ENCODE results near the gene RSU1. TPM values are rescaled to one million over a fixed set of nuclear protein-coding genes. Genes with fewer than 3 reads are reported as not detected.
A peak's percentile ranks its signal among the peaks of the same experiment; 100 is the strongest.

The RSU1 gene
- total RNA-seq, 1 donor: 155 TPM

DNA sequence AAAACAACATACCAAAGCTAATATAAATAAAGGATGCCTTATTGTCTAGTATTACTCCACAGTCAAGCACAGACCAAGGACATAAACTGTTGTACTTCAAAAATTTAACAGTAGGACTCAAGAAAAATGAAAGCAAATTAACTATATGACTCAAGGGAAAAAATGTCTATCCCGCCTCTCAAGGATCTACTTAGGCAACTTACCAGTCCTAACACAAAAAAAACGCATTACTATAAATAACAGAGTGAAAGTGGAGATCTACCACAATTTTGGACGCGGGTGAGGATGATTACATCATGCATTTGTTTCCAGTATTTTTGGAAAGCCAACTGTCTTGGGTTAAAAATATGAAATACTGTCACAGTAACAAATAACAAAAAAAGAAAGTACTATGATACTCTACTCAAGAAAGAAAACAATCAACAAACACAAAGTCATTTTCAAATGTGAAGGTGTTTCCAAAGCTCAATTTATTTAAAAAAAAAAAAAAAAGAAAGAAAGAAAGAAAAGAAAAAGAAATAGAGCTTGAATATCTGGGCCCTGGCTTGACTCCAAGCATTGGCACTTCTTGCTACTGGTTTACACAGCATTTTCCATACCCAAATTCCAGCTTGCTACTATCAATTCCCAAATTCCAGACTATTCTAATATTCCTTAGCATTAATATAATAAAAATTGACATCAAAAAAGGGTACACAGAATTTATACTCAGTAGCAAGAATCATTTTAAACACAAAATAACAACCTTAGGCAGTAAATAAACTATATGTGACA is 99.4 kb downstream of the RSU1 start:
- TF ChIP-seq, protein P1, sequence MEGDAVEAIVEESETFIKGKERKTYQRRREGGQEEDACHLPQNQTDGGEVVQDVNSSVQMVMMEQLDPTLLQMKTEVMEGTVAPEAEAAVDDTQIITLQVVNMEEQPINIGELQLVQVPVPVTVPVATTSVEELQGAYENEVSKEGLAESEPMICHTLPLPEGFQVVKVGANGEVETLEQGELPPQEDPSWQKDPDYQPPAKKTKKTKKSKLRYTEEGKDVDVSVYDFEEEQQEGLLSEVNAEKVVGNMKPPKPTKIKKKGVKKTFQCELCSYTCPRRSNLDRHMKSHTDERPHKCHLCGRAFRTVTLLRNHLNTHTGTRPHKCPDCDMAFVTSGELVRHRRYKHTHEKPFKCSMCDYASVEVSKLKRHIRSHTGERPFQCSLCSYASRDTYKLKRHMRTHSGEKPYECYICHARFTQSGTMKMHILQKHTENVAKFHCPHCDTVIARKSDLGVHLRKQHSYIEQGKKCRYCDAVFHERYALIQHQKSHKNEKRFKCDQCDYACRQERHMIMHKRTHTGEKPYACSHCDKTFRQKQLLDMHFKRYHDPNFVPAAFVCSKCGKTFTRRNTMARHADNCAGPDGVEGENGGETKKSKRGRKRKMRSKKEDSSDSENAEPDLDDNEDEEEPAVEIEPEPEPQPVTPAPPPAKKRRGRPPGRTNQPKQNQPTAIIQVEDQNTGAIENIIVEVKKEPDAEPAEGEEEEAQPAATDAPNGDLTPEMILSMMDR (IDR thresholded peaks at IDR 0.05; ENCODE audit: insufficient read depth, low read length): no peak
- DNase-seq (ENCODE audit: low read depth): peak; percentile 90
- H3K4me3 ChIP-seq (ENCODE audit: low read depth, low read length): peak overlapping the region; percentile 4

DNA sequence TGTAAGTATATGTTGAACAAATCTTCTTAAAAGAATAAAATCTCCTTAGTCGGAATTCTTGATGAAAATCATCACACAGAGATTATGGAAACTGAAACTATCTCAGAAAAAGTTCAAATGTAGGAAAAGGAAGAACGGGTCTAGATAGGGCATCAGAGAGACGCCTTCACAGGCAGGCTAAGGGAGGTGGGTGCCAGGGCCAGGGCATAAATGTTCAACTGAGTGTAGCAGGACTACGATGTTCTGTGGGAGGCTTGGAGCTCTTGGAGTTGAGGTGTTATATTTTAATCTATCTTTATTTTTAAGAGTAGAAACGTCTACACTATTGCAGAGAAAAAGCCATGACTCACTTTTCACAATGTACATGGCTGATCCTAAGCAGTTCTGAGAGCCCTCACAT is 101.2 kb downstream of the RSU1 start:
- no peak for DNase-seq (ENCODE audit: low read depth)
- TF ChIP-seq, protein P1 (IDR thresholded peaks at IDR 0.05; ENCODE audit: insufficient read depth, low read length): no peak
- no peak overlapping the region for H3K4me3 ChIP-seq (ENCODE audit: low read depth, low read length)

DNA sequence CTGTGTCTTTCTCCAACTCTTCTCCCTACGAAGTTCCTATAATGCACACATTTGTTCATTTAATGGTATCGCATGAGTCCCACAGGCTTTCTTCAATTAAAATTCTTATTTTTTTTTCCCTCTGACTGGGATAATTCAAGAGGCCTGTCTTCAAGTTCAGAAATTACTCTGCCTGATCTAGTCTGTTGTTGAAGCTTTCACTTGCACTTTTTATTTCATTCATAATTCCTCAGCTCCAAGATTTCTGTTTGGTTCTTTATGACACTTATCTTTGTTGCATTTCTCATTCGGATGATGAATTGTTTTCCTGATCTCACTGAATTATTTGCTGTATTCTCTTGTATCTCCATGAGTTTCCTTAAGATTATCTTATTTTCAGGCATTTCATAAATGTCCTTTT is 103.9 kb downstream of the RSU1 start:
- TF ChIP-seq, protein P1 (IDR thresholded peaks at IDR 0.05; ENCODE audit: insufficient read depth, low read length): no peak
- DNase-seq (ENCODE audit: low read depth): no peak
- H3K4me3 ChIP-seq (ENCODE audit: low read depth, low read length): no peak overlapping the region

DNA sequence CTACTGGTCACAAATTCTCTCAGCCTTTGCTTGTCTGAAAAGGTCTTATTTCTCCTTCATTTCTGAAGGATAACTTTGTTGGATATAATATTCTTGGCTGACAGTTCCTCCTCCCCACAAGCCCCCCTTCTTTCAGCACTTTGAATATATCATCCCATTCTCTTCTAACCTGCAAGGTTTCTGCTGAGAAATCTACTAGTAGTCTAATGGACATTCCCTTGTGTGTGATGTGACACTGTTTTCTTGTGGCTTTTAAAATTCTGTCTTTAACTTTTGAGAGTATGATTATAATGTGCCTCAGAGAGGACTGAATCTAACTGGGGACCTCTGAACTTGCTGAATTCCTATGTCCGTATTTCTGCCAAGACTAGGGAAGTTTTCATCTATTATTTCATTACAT is 104.3 kb downstream of the RSU1 start:
- TF ChIP-seq, protein P1 (IDR thresholded peaks at IDR 0.05; ENCODE audit: insufficient read depth, low read length): no peak
- H3K4me3 ChIP-seq (ENCODE audit: low read depth, low read length): no peak overlapping the region
- DNase-seq (ENCODE audit: low read depth): no peak

DNA sequence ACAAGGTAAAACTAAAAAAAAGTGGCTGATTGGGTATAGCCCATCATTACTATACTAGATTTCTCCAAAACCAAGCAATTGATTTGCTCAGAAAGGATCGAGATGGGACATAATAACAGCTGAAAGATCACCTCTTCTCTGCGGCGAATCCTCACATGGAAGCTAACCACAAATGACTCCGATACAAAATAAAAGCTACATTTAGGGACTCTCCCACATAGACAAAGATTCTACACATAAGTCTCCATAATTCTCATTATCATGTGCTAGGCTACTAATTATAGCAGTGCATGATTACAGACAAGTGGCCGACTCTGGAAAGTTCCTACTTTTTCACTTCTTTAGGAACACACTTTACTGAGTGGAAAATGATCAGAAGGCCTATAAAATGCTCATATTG is 116.9 kb downstream of the RSU1 start:
- no peak for DNase-seq (ENCODE audit: low read depth)
- TF ChIP-seq, protein P1 (IDR thresholded peaks at IDR 0.05; ENCODE audit: insufficient read depth, low read length): no peak
- no peak overlapping the region for H3K4me3 ChIP-seq (ENCODE audit: low read depth, low read length)

DNA sequence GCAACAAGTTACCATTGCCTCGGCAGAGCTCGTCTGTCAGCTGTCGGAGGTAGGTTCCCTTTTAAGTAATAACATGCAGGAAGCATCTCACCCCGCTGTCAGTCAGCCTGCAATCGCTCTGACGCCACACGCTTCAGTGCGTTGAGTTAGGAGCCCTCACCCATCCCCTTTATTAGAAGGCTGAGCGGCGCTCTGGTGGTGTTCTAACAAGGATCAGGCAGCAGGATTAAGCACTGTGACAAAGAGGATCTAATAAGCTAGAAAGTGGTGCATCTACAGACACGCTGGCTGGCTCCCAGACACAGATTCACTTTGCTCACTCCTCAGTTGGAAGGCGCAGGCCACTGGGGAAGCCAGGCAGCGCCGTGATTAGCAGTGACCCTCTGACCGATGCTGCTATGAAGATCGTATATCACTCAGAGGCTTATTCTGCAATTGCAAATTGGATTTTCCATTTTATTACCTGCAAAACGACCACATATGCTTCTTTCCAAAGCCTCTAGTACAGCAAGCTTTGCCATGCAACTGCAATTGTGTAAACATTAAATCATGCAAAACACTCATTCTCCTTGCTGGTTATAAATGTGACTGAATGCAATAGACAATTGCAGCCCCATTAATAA is 117.7 kb downstream of the RSU1 start:
- DNase-seq (ENCODE audit: low read depth): no peak
- H3K4me3 ChIP-seq (ENCODE audit: low read depth, low read length): no peak overlapping the region
- TF ChIP-seq, protein P1 (IDR thresholded peaks at IDR 0.05; ENCODE audit: insufficient read depth, low read length): no peak

Data from fibroblast of the aortic adventitia (primary cell).